Left forelimb (tissue), 1 donor: ENCODE results near the gene CDKAL1.
"Not testable (repeated sequence)": the region's sequence is repeated elsewhere in the genome, so short reads cannot be mapped to it uniquely, and the experiment has no call there.

Experiments
- DNase-seq: peaks from one replicate; pipeline ENCODE4 v3.0.0-alpha.2; 2018; ENCODE audit warnings: low spot score

Gene CDKAL1

GRCh38 chr6:21180155-21180554 lies 645.9 kb downstream of the CDKAL1 start:
- DNase-seq: no peak

DNA sequence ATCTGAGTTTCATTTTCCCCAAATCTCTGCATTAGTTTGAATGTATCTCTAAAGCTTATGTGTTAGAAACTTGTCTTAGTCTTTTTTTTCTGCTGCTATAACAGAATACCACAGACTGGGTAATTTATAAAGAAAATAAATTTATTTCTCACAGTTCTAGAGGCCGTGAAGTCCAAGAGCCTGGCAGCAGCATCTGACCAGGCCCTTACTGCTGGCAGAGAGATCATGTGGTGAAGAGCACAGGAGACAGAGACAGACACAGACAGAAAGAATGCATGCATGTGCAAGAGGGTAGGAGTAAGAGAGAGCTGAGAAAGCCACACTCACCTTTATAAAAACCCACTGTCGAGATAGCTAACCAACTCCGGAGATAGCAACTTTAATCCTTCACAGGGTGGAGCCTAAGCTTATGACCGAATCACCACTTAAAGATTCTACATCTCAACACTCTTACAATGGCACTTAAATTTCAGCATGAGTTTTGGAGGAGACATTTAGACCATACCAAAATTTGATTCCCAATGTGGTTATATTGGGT lies 646.6 kb downstream of the CDKAL1 start:
- no peak for DNase-seq

DNA sequence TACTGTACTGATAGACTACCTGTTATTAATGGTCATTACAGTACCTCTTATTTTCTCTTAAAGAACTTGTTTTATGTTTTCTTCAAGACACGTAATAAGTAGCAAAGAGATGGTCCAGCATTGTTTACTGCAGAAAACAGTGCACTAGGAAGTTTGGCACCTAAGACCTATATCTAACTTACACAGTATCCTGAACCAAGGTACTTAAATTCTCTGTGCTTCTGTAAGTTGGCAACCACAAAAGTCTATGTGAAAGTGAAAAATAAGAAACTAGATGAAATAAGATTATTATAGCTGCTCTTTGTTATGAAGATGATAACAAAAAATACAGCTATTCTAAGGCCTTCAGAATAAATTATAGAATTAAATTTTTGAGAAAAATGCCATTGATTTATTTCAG lies 647.6 kb downstream of the CDKAL1 start:
- DNase-seq: no peak

- no peak for DNase-seq
Observed at GRCh38 chr6:21182589-21182988, 648.3 kb downstream of the CDKAL1 start.

GRCh38 chr6:21185861-21186478 lies 651.7 kb downstream of the CDKAL1 start:
- no peak for DNase-seq

- DNase-seq: no peak
Observed at GRCh38 chr6:21186479-21187055, 652.3 kb downstream of the CDKAL1 start.

DNA sequence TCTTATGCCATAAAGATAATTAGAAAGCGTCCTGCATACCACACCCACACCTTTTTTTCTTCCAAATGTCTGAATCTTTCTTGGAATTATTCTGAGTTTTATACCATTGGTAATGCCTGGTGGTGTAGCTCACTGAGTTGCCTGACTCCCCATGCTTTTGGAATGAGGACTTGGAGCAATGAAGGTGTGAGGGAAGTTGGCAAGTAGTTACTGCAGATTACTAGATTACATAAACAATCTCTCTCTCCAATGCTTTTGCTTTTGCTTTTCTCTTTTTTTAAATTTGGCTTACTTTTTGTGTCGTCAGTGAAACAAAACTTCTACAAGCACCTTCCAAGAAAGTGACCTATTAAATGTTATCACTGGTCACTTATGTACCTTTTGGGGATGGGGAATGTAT lies 653.2 kb downstream of the CDKAL1 start:
- no peak for DNase-seq

DNA sequence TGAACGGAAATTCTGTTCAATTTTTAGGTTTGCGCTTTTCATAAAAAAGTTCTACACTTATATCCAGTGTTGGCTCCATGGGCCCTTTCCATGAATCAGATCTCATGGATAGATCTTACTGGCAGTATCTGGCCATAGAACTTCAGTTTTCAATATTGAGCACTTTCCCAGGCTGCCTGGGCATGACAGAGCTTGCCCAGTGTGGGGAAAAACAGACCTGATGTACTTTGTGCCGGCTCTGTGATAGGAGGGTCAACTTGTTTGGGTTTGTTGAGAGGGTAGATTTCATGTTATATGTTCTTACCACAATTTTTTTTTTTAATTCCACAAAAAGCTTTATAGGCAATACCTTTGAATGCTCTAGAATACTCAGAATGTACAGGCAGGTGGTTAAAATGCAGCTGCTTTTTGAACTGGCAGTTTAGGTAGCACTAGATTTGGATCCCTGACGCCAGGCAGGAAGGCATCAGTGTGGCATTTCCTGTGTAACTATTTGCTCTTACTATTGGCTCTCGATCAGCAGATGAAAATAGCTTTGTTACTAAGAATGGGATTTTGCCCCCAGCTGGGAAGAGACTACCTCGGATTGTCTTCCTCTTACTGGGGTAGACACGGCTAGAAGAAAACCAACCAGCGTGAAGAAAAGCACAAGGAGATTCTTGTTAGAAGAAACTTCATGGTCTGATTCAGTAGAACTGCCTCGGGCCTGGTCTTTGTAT lies 654.4 kb downstream of the CDKAL1 start:
- DNase-seq: no peak

- DNase-seq: no peak
Observed at GRCh38 chr6:21189759-21190158, 655.5 kb downstream of the CDKAL1 start.

DNA sequence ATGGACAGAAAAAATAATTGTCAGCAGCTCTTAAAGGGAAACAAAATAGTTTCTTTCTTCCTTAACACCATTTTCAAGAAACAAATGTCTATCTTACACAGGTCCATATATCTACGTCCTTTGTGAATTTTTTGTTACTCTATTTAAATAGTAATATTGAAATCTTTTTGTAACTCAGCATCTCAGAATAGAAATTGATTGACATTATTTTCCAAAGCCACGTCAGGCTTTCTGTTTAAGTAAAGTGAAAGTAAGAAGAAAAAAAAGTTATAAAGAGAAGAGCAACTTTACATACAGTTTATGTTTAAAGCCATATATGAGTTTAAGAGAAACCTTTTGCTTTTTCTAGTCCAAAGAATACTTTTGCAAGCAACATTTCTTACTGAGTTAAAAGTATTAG lies 656.4 kb downstream of the CDKAL1 start:
- DNase-seq: no peak

GRCh38 chr6:21193790-21194475 lies 659.7 kb downstream of the CDKAL1 start:
- no peak for DNase-seq

- DNase-seq: not testable (repeated sequence)
Observed at GRCh38 chr6:21195301-21195700, 661.0 kb downstream of the CDKAL1 start.

GRCh38 chr6:21198032-21198640 lies 663.9 kb downstream of the CDKAL1 start:
- no peak for DNase-seq

DNA sequence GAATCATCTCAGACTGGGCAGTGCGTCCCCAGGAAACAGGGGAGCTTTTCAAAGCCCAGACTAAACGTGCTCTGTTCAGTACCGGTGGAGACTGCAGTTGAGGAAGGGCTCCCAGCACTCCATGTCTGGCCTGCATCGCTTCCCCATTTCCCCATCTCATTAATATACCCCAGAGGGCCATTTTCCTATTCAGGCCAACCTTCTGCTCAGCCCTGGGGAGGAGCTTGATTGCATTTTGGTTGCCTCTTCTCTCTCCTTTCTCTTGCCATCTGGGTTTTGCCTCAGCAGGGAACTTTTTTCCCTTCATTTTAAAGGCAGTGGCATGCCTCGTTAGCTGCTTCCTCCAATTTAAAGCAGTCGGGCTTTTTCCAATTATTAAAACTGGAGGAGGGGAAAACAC lies 665.0 kb downstream of the CDKAL1 start:
- no peak for DNase-seq

DNA sequence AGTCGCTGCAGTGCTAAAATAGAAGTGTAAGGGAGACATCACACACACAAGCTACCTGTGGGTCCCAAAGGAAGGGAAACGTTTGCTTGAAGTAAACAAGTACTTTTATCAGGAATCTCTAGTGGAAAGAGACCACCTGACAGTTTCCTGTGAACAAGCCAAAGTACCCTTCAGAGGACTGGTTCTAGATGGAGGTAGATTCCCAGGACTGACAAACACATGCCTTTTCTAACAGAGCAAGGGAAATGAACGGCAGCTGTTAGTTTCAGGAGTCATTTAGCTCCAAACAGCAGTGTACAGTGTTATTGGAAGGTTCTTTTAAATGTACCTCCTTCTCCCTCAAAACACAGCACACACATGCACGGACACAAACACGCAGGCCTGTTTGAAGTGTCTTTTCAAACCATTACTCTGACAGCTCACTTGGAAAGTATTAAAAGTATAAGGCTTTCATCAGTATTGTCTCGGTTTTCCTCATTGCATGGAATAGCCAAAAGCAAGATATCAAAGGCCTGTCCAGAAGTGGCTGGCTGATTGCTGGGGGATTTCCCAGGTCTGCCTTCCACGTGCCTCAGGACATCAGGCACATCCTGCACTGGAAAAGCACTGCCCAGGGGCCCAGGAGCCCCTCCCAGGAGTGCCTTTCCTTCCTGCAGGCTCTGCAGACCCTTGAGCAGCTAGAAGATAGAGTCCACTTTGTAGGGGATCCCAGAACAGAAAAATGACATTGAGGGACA lies 666.0 kb downstream of the CDKAL1 start:
- no peak for DNase-seq

DNA sequence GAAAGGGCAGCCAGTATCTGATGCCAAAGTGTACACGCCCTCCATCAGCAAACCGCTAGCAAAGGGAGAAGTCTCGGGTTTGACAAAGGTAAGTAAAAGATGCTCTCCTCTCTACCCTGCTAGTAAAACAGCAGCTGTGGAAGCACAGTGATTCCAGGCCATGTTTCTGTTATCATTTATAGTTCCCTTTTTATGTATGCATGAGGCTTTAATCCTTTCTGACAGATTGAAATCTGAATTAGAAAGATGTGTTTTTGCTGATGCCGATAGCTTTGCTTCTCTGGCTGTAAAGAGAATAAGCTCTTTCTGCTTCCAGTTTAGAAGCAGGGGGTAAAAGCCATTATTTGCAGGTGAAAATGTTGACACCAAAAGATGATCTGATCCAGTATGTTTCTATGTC lies 666.9 kb downstream of the CDKAL1 start:
- DNase-seq: no peak

GRCh38 chr6:21201637-21202350 lies 667.5 kb downstream of the CDKAL1 start:
- DNase-seq: no peak

DNA sequence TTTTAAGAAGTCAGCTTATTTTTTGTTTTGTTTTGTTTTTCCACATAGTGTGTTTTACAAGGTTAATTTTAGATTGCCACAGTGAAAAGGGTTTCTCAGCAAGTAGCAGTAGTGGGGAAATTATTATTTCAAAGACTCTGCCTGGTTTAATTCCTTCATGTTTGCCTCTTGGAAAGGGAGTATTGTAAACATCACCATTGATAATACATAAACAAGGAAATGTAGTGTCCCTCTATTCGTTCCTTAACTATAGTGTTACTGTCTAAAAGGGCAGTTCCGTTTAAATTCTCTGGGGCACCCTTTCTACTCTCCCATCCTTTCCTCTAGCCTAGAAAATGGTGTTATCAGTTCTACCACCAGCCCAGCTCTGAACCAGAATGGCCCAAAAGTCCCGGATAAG lies 668.3 kb downstream of the CDKAL1 start:
- DNase-seq: no peak

DNA sequence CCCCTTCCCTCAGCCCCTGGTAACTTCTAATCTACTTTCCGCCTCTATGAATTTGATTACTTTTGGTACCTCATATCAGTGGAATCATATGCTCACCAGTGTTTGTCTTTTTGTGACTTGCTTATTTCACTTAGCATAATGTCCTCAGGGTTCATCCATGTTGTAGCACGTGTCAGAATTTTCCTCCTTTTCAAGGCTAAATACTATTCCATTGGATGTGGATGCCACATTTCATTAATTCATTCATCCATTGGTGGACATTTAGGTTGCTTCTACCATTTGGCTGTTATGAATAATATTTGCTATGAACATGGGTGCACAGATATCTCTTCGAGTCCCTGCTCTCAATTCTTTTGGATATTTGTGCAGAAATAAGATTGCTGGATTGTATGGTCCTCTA lies 670.7 kb downstream of the CDKAL1 start:
- DNase-seq: no peak

GRCh38 chr6:21208081-21208795 lies 674.0 kb downstream of the CDKAL1 start:
- no peak for DNase-seq
